NCI-H526 (cell line): ENCODE measurements around the gene MEF2C.

Source experiments
- DNase-seq, 2 experiments: peaks; one replicate each; lab custom pipeline; 2025; lab: John Stamatoyannopoulos, UW

Gene MEF2C

DNA sequence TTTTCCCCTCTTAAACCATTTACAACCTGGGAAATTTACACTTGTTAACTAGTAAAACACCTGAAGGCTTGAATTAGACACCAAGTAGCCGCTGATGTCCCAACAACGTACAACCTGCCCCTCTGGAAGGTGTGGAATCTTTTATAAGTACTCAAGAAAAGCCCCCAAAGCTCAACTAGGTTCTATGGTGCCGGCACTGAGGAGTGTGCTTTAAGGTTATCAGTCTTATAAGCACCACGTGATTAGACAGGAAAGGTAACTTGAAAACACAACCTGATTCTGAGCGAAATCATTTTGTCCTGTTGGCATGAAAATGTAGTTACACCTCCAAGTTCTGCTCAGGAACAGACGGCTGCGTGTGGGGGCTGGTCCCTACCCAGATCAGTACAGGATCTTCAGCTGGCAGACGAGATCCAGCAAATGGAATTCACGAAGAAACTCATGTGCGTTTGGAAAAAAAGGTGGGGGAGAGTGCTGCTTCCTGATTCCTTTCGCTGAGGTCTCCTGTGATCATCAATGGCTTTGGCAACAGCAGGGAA, 195.5 kb downstream of the MEF2C start:
- DNase-seq, result no peak

DNA sequence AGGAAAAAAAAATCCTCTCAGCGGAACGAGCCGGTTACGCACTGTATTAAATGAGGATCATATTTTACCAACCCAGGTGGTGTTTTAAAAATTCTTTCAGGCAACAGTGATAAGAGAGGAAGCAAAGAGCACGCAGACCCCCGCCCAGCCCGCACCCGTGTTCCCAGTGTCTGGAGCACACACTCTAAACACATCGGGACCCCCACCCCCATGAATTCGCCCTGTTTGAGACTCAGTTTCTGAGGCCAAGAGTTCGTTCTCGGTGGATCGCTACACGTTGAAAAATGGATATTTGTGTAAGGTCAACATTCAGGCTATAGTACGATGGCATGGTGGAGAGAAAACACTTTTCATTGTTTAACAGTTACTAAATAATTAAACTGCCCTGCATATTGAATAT, 196.3 kb downstream of the MEF2C start:
- DNase-seq, result no peak

DNA sequence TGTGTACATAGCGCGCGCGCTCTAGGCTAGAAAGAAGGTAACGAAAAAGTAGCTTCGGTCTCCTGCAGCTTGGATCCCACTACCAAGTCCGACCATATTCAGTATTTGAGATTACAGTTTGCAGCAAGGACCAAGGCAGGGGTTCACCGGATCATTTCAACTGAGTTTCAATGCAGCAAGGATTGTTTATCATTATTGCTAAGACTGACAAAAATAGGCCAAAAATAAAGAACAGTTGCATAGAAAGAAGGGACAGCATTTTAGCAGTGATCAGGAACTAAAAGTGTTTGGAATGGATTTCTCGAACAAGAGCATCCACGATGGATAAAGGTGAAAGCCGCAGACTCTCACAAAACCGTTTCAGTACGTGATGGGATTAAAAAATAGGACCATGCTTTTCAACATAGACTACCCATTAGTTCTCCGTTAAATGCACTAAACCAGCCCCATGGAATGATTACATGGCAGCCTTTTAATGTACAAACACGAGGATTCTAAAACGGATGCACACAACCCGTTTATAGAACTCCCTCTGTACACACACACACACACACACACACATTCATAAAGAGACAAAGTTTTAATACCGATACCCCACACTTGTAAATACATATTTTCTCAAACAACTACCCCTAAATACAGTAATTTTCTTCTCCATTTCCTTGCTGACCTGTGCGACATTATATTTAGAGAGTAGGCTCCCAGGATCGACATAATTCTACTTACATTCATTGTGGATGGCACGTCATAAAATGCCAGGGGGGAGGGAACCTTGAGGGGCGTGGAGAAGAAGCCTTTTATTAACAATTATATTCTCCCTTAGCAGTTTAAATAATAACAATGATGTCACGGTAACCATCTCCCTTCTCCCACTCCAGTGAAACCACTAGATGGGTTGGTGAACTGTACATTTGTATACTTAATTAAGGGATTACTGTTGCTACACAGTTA, 197.1 kb downstream of the MEF2C start:
- DNase-seq, result no peak

DNA sequence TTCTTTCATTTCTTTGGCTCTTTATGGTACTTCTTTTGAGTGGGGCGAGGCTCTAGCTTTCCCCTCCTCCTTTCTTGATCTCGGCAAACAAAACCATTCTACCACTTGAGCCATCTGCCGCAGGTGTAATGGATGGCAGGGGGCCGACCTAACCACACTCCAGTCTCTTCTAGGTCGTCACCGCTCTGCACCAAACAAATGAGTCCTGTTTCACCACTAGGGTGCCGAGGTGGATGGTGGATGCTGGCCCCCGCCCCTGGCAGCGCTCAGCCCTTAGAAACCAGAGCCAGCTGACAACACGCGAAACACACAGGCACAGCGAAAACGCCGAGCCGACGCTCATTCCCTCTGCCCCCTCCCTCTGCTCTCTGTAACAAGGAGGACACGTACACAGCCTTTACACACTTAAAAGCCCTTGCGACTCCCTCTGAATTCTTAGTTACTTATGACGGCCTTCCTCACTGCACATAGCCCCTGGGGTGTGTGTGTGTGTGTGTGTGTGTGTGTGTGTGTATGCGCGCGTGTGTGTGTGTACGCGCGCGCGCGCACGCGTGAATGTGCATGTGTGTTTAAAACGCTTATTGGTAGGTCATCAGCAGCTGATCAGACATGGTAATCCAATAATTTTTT, 199.4 kb downstream of the MEF2C start:
- DNase-seq, result peak; percentile 89 to 92

DNA sequence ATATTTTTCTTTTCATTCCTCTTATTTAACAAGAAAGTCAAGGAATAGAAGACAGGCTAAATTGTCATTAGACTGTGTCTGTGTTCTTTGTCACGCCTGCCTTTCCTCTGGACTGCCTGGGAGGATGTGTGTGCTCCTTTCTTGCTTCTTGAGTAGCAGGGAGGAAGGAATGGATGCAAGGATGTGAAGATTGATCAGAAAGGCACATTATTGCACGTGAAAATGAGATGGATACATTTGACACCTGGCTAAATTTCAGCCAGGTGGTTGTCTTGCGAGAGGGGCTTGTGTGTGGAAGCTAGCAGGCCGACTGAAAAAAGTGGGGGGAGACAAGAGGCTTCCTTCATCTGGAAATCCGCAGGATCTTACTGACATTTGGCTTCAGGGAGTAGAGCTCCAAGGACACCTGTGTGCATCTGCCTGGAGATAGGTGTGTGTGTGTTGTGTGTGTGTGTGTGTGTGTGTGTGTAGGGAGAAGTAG, 200.1 kb downstream of the MEF2C start:
- no peak for DNase-seq

DNA sequence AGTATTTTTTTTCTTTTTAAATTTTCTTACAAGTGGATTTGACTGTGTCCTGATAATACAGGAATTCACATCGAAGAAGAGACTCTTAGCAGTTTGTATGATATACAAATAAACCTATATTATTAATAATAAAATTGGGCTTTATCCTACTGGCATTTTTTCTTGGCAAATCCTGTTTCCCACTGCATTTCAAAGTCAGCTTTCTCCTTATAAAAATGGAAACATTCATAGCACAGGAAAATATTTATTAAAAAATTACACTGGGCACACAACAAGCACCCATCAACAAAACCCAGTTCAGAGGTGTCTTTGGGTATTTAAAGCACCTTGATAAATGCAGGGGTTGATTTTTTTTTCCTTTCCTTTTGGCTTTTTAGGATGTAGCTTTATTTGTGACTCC, 200.9 kb downstream of the MEF2C start:
- no peak for DNase-seq

DNA sequence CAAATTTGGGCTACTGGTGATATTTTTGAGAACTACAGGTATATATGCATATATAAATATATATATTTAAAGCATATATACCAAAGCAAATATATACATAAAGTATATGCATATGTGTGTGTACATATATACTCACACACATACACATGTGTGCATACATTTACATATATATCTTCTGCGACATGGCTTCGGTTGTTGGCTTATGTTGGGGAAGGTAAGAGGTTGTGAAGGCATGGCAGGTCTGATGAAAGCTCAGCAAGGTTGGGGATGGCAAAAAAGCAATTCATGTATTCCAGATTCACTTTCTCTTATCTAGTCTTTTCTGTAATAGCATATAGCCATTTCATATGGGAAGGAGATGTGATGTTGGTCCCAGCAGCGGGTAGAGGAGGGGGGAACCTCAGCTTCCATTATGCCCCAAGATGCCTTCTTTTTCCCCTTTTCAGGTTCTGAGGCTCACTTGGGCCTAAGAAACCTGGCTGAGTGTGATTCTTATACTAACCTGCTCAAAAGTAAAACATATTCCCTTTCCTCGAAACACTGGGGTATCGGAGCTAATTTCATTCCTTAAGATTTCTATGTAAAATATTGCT, 201.7 kb downstream of the MEF2C start:
- DNase-seq, result no peak

DNA sequence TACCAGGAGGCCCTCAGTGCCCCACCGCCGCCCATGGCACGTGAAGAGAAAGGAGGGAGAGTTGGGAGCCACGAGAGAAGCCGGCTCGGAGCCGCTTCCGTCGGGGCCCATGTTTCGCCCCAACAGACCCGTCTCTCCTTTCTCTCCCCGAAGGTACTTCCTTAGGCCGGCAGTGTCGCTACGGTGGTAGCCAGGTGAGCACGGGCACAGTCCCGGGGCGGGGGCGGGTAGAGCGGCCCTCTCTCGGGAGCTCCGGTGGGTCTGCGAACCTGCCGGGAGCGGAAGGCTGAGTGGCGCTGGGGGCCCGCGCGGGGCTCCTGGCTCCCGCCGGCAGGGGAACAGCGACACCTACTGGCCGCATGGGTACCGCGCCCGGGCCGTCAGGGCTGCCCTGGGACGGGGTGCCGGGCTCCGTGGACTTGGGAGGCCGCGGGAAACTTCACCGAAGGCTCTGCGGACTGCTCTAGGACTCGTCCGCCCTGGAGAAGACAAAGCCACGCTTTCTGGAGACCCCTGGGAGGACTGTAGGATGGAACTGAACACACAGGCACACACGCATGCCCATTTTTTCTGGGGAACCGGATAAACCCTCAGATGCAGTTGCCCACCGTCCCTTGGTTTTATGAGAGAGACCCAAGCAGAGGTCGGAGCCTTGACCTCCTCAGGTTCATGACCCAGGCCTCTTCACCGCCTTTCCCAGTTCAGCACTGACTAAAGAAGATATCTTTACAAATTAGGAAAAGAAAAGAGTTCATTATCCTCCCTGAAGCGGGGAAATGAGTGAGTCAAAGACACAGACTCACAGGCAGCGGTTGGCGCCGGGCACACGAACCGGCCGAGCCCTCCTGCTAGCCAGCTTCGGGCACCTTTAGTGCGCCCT, 202.5 kb downstream of the MEF2C start:
- DNase-seq, result peak; percentile 55 to 81

DNA sequence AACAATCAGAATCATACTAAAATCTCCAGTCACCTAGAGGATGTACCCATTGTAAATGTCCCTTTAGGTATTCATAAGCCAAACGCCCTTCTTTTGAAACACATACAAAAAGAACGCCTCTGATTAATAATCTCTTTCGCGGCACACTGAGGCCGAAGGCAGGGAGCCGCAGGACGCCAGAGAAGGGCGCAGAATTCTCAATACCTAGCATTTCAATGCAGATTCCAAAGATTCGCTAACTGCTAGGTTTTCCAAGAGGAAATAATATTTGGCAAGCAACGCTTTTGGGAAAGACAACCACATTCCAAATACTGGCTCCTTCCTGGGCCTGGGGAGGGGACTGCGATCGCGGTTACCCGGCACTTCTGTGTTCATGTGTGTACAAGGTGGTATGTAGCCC, 203.3 kb downstream of the MEF2C start:
- no peak for DNase-seq

DNA sequence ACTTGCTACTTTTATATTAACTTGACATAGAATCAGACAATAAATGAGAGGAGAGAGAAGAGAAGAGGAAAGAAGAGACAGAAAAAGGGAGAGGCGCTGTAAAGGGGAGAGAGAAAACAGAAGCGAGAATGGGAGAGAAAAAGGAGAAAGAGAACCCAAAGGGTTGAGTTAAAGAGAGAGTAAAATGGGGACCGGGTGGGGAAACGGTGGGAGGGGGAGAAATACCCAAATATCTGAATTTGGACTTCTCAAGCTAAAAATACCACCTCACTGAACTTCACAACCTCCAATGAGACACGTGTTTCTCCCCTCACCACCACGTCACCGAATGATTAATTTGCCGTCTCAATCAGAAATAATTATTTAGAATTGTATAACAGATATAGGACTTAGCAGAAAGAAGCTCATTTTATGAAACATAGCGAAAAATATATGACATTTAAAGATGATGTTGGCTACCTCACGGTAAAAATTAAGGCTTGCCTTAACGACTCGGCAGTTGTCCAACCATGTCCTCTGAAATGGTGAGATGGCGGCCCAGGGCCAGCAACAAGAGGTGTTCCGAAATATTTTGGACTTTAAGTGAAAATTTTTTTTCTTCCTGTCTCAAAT, 204.1 kb downstream of the MEF2C start:
- no peak for DNase-seq

DNA sequence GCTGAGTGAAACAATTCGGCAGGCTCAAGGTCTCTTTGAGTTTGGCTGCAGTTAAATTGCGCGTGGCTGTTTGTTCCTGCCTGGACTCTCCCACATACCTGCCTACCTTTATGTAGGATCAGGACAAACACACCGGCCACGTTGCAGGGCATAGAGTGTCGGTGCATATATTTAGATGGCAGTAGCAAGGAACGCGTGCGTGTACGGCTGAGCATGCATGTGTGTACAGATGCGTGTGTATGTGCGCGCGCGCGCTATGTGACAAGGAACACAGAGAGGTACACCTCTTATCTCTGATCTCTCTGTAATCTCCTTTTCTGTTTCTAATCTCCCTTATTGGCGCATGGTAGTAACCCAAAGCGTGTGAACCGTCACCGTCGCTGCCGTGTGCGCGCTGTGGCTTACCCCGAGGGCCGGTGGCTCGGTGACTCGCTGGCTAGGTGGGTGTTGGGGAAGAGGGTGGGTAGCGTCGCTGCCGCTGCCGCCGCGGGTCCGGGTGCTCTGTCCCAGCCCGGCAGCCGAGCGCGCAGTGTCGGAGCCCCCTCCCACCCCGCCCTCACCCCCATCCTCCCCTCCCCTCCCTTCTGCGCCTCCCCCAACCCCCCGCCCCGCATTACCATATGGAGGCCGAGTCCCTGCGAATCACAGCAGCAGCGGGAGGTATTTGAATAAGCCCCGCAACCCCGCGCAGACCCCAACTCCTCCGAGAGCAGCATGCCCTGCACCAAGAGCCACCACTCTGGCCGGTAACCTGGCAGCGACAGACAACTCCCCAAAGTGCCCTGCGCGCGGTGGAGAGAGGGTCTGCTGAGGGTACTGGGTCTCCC, 204.8 kb downstream of the MEF2C start:
- DNase-seq, result peak; percentile 37 to 66

DNA sequence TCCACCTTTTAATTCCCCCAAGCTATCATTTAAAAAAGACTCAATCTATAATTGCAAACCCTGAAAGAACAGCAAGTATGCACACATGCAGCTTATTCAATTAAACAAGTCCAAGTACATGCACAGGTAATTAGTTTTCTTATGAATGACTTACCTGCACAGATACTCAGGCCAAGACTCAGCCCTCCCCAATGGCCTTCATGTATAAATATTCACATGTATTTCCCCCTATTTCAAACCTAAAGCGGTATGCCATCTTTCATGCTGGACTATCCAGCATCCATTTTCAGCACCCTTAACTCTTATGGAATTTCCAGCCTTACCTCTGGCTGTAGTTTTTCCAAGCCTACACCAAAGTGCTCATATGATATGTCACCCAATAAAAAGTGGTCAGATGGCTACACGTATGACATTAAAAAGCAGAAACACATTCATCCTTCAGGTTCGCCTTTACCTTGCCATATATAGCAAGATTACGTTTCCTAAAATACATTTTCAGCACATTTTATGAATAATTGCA, 205.5 kb downstream of the MEF2C start:
- DNase-seq, result peak in 1 of 2 experiments; percentile 14

DNA sequence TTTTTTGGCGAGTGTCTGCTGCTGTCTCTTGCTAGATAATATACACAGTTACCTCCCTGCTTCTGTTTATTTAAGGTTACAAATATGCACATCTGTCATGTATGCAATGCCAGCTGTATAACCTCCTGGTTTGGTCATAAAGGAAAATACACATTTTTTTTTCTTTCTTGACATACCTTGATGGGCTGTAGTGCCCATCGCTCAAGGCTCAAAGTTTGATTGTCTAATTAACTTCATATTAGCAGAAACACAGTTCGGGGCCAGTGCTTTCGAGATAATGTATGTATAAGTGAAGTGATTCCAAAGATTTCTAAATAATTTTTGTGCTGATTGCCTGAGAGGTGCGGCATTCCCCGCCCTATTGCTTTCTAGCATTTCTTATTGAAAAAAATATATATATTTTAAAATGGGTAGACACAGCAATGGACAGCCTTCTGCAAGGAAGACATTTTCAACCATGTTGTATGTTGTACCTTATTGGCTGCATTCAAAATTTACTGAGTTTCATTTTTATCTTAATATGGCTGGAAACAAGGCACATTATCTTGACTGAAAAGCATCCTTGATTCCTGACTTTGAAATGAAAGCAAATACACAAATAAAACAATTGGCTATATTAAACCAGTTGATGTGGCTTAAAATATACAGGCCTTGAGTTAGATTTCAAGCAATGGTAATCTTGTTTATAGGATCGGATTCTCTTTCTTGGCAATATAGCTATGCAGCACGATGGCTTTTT, 206.2 kb downstream of the MEF2C start:
- DNase-seq, result no peak

DNA sequence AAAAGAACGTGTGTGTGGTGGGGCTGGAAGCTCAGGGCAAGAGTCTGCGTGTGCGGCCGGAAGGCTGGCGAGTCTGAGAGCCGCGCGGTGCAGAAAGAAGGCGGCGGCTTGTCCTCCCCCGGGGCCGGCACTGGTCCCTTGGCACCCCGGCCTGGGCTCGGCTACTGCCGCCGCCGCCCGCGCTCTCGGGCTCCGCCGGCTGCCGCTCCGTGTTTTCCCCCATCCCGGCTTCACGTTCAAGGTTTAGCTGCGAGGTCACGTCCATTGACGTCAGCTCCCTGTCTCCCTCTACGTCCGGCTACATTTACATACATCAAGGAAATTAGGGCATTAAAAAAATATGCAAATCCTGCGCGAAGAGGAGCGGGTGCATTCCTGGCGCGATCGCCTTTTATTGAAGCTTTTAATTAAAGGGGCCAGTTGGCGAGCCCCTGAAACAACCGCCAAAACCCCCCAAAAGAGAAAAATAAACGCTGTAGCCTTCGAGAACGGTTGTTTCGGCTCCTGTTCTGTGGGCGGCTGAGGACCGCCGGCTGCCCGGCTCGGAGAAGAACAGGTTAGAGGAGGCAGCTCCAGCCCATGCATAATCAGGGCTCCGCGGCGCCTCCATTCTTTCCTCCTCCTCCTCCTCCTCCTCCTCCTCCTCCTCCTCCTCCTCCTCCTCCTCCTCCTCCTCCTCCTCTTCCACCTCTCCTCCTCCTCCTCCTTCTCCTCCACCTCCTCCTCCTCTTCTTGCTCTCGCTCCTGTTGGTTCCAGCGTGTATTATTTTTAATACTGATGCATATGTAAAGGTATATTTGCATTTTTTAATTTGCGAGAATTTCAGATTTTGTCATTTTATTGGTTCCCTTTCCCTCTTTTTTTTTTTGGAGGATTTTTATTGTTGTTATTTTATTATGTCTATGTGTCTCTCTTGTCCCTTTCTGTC, 207.0 kb downstream of the MEF2C start:
- peak; percentile 88 to 93 for DNase-seq

DNA sequence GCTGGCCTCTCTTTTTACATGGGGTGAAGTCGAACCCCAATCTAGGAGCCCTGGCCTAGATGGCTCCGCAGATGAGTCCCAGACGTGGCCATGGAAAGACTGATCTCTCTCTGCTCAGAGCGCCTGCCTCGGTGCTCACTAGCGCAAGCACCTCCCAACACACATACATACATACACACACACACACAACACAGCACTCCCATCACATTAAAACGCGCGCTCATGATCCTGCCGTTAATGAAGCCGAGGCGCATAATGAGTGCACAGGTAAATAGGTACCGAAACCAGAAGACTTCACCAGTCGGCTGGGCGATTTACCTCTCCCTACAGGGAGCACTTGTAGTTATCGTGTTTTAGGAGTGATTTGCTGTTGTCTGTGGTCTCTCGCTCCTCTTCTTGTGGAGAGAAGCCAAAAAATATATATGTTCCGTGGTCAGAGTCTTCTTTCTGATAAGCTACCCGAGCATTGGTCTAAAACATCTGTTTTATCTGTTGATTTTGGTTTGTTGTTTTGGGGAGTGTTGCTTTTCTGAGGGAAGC, 207.7 kb downstream of the MEF2C start:
- peak; percentile 57 to 61 for DNase-seq

DNA sequence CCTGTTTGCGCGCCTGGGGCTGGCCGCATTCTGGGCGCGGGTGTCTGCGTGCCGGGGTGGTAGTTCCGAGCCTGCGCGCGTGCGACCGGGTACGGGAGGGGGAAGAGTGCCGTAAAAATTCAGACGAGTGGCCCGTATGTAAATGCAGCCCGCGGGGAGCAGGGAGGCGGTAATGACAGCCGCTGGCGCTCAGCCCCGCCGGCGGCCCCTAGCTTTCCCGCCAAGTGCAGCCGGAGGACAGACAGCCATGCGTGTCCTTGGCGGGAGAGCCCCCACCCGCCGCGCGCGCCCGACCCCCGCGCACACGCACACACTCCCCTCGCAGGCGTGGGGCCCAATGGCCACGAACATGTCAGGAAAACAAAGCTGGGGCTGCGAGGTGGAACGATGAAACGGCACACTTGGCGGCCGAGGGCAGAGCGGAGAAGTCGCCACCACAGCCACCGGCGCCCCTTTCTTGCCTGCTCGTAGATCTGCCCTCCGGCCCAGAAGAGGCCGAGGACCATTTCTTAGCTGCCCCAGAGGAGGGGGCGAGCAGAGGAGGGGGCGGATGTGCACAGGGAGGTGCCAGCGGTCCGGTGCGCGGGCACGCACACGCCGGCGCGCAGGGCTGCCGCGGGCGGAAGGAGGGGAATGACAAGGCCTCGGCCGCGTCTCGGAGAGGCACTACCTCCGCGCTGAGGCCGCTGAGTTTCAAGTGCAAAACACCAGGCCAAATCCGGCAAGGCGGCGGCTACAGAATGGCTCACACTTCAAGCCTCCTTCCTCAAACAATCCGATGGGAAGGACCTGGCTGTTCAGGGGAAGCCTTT, 208.4 kb downstream of the MEF2C start:
- DNase-seq, result peak in 1 of 2 experiments; percentile 69
